ENCODE data around the gene CTTNBP2NL. TPM values are rescaled to one million over a fixed set of nuclear protein-coding genes. Genes with fewer than 3 reads are reported as not detected.
"Not testable (repeated sequence)": the region's sequence is repeated elsewhere in the genome, so short reads cannot be mapped to it uniquely, and the experiment has no call there.

CTTNBP2NL gene
- total RNA-seq, 1 experiment from 2014 or later: 13.2 TPM

- Histone ChIP-seq H3K4me3 (no peak overlapping the region), H3K4me1 (no peaks in the 10 kb centered on the region), H3K27ac (no peak overlapping the region), H3K27me3 (no peaks in the 10 kb centered on the region), H3K9me3 (replicated peaks) (no peaks in the 10 kb centered on the region), H3K36me3 (peaks cover 30% of the 10 kb centered on the region)
- no peak for DNase-seq
Measured at GRCh38 chr1:112454316-112454715, 58.3 kb downstream of the CTTNBP2NL start.

GRCh38 chr1:112457241-112457640, 61.2 kb downstream of the CTTNBP2NL start:
- Histone ChIP-seq H3K4me1 (no peaks in the 10 kb centered on the region), H3K27me3 (no peaks in the 10 kb centered on the region), H3K27ac (no peak overlapping the region), H3K4me3 (no peak overlapping the region), H3K9me3 (replicated peaks) (no peaks in the 10 kb centered on the region), H3K36me3 (peaks cover 31% of the 10 kb centered on the region)
- no peak for DNase-seq

GRCh38 chr1:112457955-112458354, 61.9 kb downstream of the CTTNBP2NL start:
- no peak overlapping the region for H3K4me3 ChIP-seq
- H3K36me3 ChIP-seq: peaks cover 29% of the 10 kb centered on the region
- no peaks in the 10 kb centered on the region for H3K27me3 ChIP-seq
- DNase-seq: no peak
- no peaks in the 10 kb centered on the region for H3K4me1 ChIP-seq
- H3K27ac ChIP-seq: no peak overlapping the region
- no peaks in the 10 kb centered on the region for H3K9me3 ChIP-seq (replicated peaks)

GRCh38 chr1:112458756-112459155, 62.7 kb downstream of the CTTNBP2NL start:
- Histone ChIP-seq H3K27me3 (no peaks in the 10 kb centered on the region), H3K36me3 (peaks cover 29% of the 10 kb centered on the region), H3K4me3 (no peak overlapping the region), H3K27ac (no peak overlapping the region), H3K4me1 (no peaks in the 10 kb centered on the region), H3K9me3 (replicated peaks) (no peaks in the 10 kb centered on the region)
- DNase-seq: no peak

- Histone ChIP-seq H3K4me3 (no peak overlapping the region), H3K9me3 (replicated peaks) (no peaks in the 10 kb centered on the region), H3K4me1 (peaks cover 2% of the 10 kb centered on the region; the same call in 1 of the 2 replicates), H3K36me3 (peaks cover 26% of the 10 kb centered on the region), H3K27me3 (no peaks in the 10 kb centered on the region), H3K27ac (no peak overlapping the region)
- DNase-seq: no peak
Measured at GRCh38 chr1:112460615-112461014, 64.6 kb downstream of the CTTNBP2NL start.

GRCh38 chr1:112461200-112461871, 65.3 kb downstream of the CTTNBP2NL start:
- Histone ChIP-seq H3K27ac (no peak overlapping the region), H3K9me3 (replicated peaks) (no peaks in the 10 kb centered on the region), H3K36me3 (peaks cover 20% of the 10 kb centered on the region), H3K4me3 (no peak overlapping the region), H3K4me1 (peaks cover 5% of the 10 kb centered on the region; the same call in 1 of the 2 replicates), H3K27me3 (no peaks in the 10 kb centered on the region)
- DNase-seq: no peak

GRCh38 chr1:112462953-112463279, 66.9 kb downstream of the CTTNBP2NL start:
- Histone ChIP-seq H3K27me3 (no peaks in the 10 kb centered on the region), H3K4me1 (peaks cover 5% of the 10 kb centered on the region; the same call in 1 of the 2 replicates), H3K4me3 (no peak overlapping the region), H3K36me3 (peaks cover 9% of the 10 kb centered on the region), H3K9me3 (replicated peaks) (no peaks in the 10 kb centered on the region), H3K27ac (no peak overlapping the region)
- no peak for DNase-seq

- Histone ChIP-seq H3K36me3 (peaks cover 2% of the 10 kb centered on the region), H3K4me3 (no peak overlapping the region), H3K4me1 (peaks cover 5% of the 10 kb centered on the region; the same call in 1 of the 2 replicates), H3K9me3 (replicated peaks) (no peaks in the 10 kb centered on the region), H3K27ac (no peak overlapping the region), H3K27me3 (no peaks in the 10 kb centered on the region)
- no peak for DNase-seq
Measured at GRCh38 chr1:112464501-112464900, 68.5 kb downstream of the CTTNBP2NL start.

- Histone ChIP-seq H3K27me3 (no peaks in the 10 kb centered on the region), H3K27ac (no peak overlapping the region), H3K4me1 (peaks cover 5% of the 10 kb centered on the region; the same call in 1 of the 2 replicates), H3K4me3 (no peak overlapping the region), H3K36me3 (no peaks in the 10 kb centered on the region; the same call in 1 of the 2 replicates), H3K9me3 (replicated peaks) (no peaks in the 10 kb centered on the region)
- no peak for DNase-seq
Measured at GRCh38 chr1:112465122-112465521, 69.1 kb downstream of the CTTNBP2NL start.

GRCh38 chr1:112466078-112466660, 70.2 kb downstream of the CTTNBP2NL start:
- no peaks in the 10 kb centered on the region for H3K36me3 ChIP-seq
- no peaks in the 10 kb centered on the region for H3K27me3 ChIP-seq
- no peaks in the 10 kb centered on the region for H3K9me3 ChIP-seq (replicated peaks)
- DNase-seq: peak; percentile 95 to 97
- peak overlapping the region; percentile 47 for H3K4me3 ChIP-seq
- H3K27ac ChIP-seq: no peak overlapping the region
- H3K4me1 ChIP-seq: peaks cover 5% of the 10 kb centered on the region; the same call in 1 of the 2 replicates

- not testable (repeated sequence) for H3K27me3 ChIP-seq; H3K4me3 ChIP-seq; H3K36me3 ChIP-seq; H3K9me3 ChIP-seq (replicated peaks); H3K27ac ChIP-seq; DNase-seq; H3K4me1 ChIP-seq
Measured at GRCh38 chr1:112470324-112470723, 74.3 kb downstream of the CTTNBP2NL start.

GRCh38 chr1:112470966-112471365, 75.0 kb downstream of the CTTNBP2NL start:
- H3K27me3 ChIP-seq: no peaks in the 10 kb centered on the region
- no peaks in the 10 kb centered on the region; the same call in 1 of the 2 replicates for H3K4me1 ChIP-seq
- H3K27ac ChIP-seq: no peak overlapping the region
- H3K36me3 ChIP-seq: no peaks in the 10 kb centered on the region
- DNase-seq: no peak
- no peak overlapping the region for H3K4me3 ChIP-seq
- no peaks in the 10 kb centered on the region for H3K9me3 ChIP-seq (replicated peaks)

GRCh38 chr1:112472142-112472541, 76.1 kb downstream of the CTTNBP2NL start:
- H3K9me3 ChIP-seq (replicated peaks): no peaks in the 10 kb centered on the region
- no peaks in the 10 kb centered on the region for H3K27me3 ChIP-seq
- H3K4me1 ChIP-seq: no peaks in the 10 kb centered on the region
- H3K4me3 ChIP-seq: no peak overlapping the region
- H3K36me3 ChIP-seq: no peaks in the 10 kb centered on the region
- DNase-seq: no peak
- no peak overlapping the region for H3K27ac ChIP-seq

- H3K4me3 ChIP-seq: no peak overlapping the region
- no peak overlapping the region for H3K27ac ChIP-seq
- no peak for DNase-seq
- H3K27me3 ChIP-seq: no peaks in the 10 kb centered on the region
- no peaks in the 10 kb centered on the region for H3K4me1 ChIP-seq
- no peaks in the 10 kb centered on the region for H3K36me3 ChIP-seq
- H3K9me3 ChIP-seq (replicated peaks): peaks cover 8% of the 10 kb centered on the region; the same call in 1 of the 2 replicates
Measured at GRCh38 chr1:112477550-112477949, 81.5 kb downstream of the CTTNBP2NL start.

- Histone ChIP-seq H3K4me3 (no peak overlapping the region), H3K36me3 (no peaks in the 10 kb centered on the region), H3K9me3 (replicated peaks) (peaks cover 10% of the 10 kb centered on the region; the same call in 1 of the 2 replicates), H3K27me3 (no peaks in the 10 kb centered on the region), H3K4me1 (no peaks in the 10 kb centered on the region), H3K27ac (no peak overlapping the region)
- no peak for DNase-seq
Measured at GRCh38 chr1:112478314-112478713, 82.3 kb downstream of the CTTNBP2NL start.

GRCh38 chr1:112486063-112486462, 90.0 kb downstream of the CTTNBP2NL start:
- DNase-seq, H3K27ac ChIP-seq: not testable (repeated sequence)

More at GRCh38 chr1:112486063-112486462, 90.0 kb downstream of the CTTNBP2NL start:
- not testable (repeated sequence) for H3K36me3 ChIP-seq; H3K27me3 ChIP-seq; H3K4me1 ChIP-seq; H3K4me3 ChIP-seq; H3K9me3 ChIP-seq (replicated peaks)
